Common myeloid progenitor, CD34-positive (primary cell): ENCODE data around the gene GPS2.

Experiments used
- CTCF ChIA-PET: fragments of 350-600 bp; sonication (Branson Sonifier 250); formaldehyde crosslinking; loops from one replicate; lab custom pipeline; 2021; ENCODE audit warnings: antibody characterized with exemption; lab: Charles Lee
- POLR2A ChIA-PET: fragments of 350-600 bp; sonication (Branson Sonifier 250); formaldehyde crosslinking; loops from one replicate; lab custom pipeline; 2021; ENCODE audit warnings: antibody characterized with exemption; lab: Charles Lee
- DNase-seq, 3 donors: peaks; one replicate each; pipeline versions ENCODE4 v3.0.0 to v3.0.0-alpha.2; 2013
- H3K27ac ChIP-seq, 2 experiments: 1 replicate in 1 of 2; 2 replicates in 1 of 2; pipeline ENCODE4 v1.7.0; 2013; ENCODE audit warnings: inconsistent platforms in 2 of 2, low read length in 2 of 2, mild to moderate bottlenecking in 2 of 2, low read depth in 1 of 2, moderate library complexity in 1 of 2; ENCODE audit not compliant: severe bottlenecking in 2 of 2, insufficient read depth in 1 of 2, poor library complexity in 1 of 2
- H3K27me3 ChIP-seq, 5 experiments: replicated peaks in 2 of 5; 1 replicate in 3 of 5; 2 replicates in 2 of 5; pipeline versions ENCODE4 v1.6.1 to v1.7.0; 2013; ENCODE audit warnings: low read length in 4 of 5, mild to moderate bottlenecking in 2 of 5, moderate library complexity in 2 of 5, inconsistent platforms in 1 of 5; ENCODE audit not compliant: insufficient read depth in 5 of 5, control insufficient read depth in 4 of 5
- H3K36me3 ChIP-seq, 4 experiments: 1 replicate in 2 of 4; 2 replicates in 2 of 4; pipeline versions ENCODE4 v1.6.1 to v1.7.0; 2013; ENCODE audit warnings: low read length in 3 of 4, control low read depth in 1 of 4, mild to moderate bottlenecking in 1 of 4; ENCODE audit not compliant: control insufficient read depth in 4 of 4, insufficient read depth in 4 of 4
- H3K4me1 ChIP-seq, 4 experiments: 1 replicate in 3 of 4; 2 replicates in 1 of 4; pipeline versions ENCODE4 v1.6.1 to v1.7.1; 2013; ENCODE audit warnings: low read length in 3 of 4, mild to moderate bottlenecking in 3 of 4, control low read depth in 1 of 4, inconsistent platforms in 1 of 4, moderate library complexity in 1 of 4; ENCODE audit not compliant: control insufficient read depth in 4 of 4, insufficient read depth in 4 of 4; ENCODE audit errors: control extremely low read depth in 1 of 4
- H3K4me3 ChIP-seq, 7 experiments: 1 replicate in 4 of 7; 2 replicates in 3 of 7; pipeline versions ENCODE4 v1.5.1 to v1.7.0; 2013; ENCODE audit warnings: mild to moderate bottlenecking in 7 of 7, low read length in 6 of 7, moderate library complexity in 6 of 7, inconsistent platforms in 2 of 7, low read depth in 2 of 7, control low read depth in 1 of 7; ENCODE audit not compliant: insufficient read depth in 4 of 7, control insufficient read depth in 1 of 7; ENCODE audit errors: extremely low read depth in 1 of 7
- H3K9me3 ChIP-seq, 5 experiments: 1 replicate in 4 of 5; 2 replicates in 1 of 5; pipeline versions ENCODE4 v1.6.1 to v1.7.1; 2013; ENCODE audit warnings: low read length in 4 of 5, mild to moderate bottlenecking in 2 of 5, inconsistent platforms in 1 of 5, low read depth in 1 of 5, moderate library complexity in 1 of 5; ENCODE audit not compliant: control insufficient read depth in 4 of 5, insufficient read depth in 2 of 5; ENCODE audit errors: control extremely low read depth in 1 of 5
- WGBS: methylation state at CpG from one replicate; pipeline ENCODE4 v1.1.5; 2013; ENCODE audit not compliant: insufficient coverage; 5-methylcytosine and 5-hydroxymethylcytosine counted together

The GPS2 gene

GRCh38 chr17:7355573-7355972 is 40.4 kb upstream of the GPS2 start:
- ChIA-PET CTCF (interaction anchor here (0.5 to 4.4 kb wide), 34 partner anchors 11 to 332 kb away, joined by 3 to 28 read pairs (median 4); partner anchors contain the start of genes GPS2, NEURL4, NLGN2 and POLR2A), POLR2A (interaction anchor here (0.5 to 1.7 kb wide), 4 partner anchors 17 to 129 kb away, joined by 3 to 6 read pairs (median 4); partner anchors contain the start of gene POLR2A)
- WGBS: 94% methylated on average over 5 of the region's 8 CpGs
- Histone ChIP-seq H3K9me3 (no peaks in the 10 kb centered on the region), H3K4me1 (peaks cover 0 to 26% (median 10%) of the 10 kb centered on the region in 4 experiments), H3K36me3 (peaks cover 0 to 18% (median 0%) of the 10 kb centered on the region in 4 experiments), H3K27me3 (no peaks in the 10 kb centered on the region), H3K27ac (no peak overlapping the region), H3K4me3 (no peak overlapping the region)
- no peak for DNase-seq

- Histone ChIP-seq H3K27me3 (no peaks in the 10 kb centered on the region), H3K9me3 (no peaks in the 10 kb centered on the region), H3K4me3 (no peak within 1 kb of the TSS), H3K27ac (no peak within 1 kb of the TSS), H3K4me1 (peaks cover 0 to 30% (median 12%) of the 10 kb centered on the region in 4 experiments), H3K36me3 (peaks cover 0 to 18% (median 0%) of the 10 kb centered on the region in 4 experiments)
- 76% methylated on average over 9 of the region's 10 CpGs for WGBS
- no peak for DNase-seq
- POLR2A ChIA-PET: interaction anchor here (0.7 to 1.2 kb wide), 2 partner anchors 18 to 115 kb away, joined by 3 read pairs; no protein-coding TSS in a partner anchor
- CTCF ChIA-PET: interaction anchor here (0.8 to 4.4 kb wide), 25 partner anchors 10 to 332 kb away, joined by 3 to 28 read pairs (median 4); partner anchors contain the start of genes GPS2, NEURL4, PLSCR3 and POLR2A
Measured at GRCh38 chr17:7355053-7355452, 39.9 kb upstream of the GPS2 start, which contains the start of gene TMEM95. Gene TMEM95, plus strand, starts transcription at chr17:7355156. Its CDS starts 49 bp downstream, at chr17:7355205.

- Histone ChIP-seq H3K4me3 (no peak overlapping the region), H3K27ac (no peak overlapping the region), H3K36me3 (peaks cover 0 to 24% (median 0%) of the 10 kb centered on the region in 4 experiments), H3K9me3 (no peaks in the 10 kb centered on the region), H3K4me1 (peaks cover 0 to 35% (median 14%) of the 10 kb centered on the region in 4 experiments), H3K27me3 (no peaks in the 10 kb centered on the region)
- no peak for DNase-seq
- ChIA-PET POLR2A (interaction anchor here (0.5 to 1.2 kb wide), 3 partner anchors 19 to 163 kb away, joined by 3 read pairs; no protein-coding TSS in a partner anchor), CTCF (interaction anchor here (0.9 to 4.4 kb wide), 18 partner anchors 8 to 323 kb away, joined by 3 to 28 read pairs (median 4); partner anchors contain the start of genes GPS2, PLSCR3, SENP3 and SPEM2)
- WGBS: 80% methylated on average over 4 of the region's 9 CpGs
Measured at GRCh38 chr17:7354262-7354843, 39.2 kb upstream of the GPS2 start.

- POLR2A ChIA-PET: no interaction called here
- Histone ChIP-seq H3K9me3 (no peaks in the 10 kb centered on the region), H3K27ac (no peak overlapping the region), H3K27me3 (no peaks in the 10 kb centered on the region), H3K4me3 (peak overlapping the region in 3 of 7 experiments; percentile 63 to 85 (median 83)), H3K4me1 (peaks cover 0 to 35% (median 14%) of the 10 kb centered on the region in 4 experiments), H3K36me3 (peaks cover 5 to 36% (median 10%) of the 10 kb centered on the region in 4 experiments)
- CTCF ChIA-PET: interaction anchor here (0.8 to 4.4 kb wide), 13 partner anchors 8 to 322 kb away, joined by 3 to 28 read pairs (median 4); partner anchors contain the start of genes SENP3, SPEM2 and TMEM102
- WGBS: 94% methylated on average over 30 of the region's 37 CpGs
- no peak for DNase-seq
Measured at GRCh38 chr17:7352910-7353635, 37.9 kb upstream of the GPS2 start.

GRCh38 chr17:7352503-7352889 is 37.3 kb upstream of the GPS2 start:
- Histone ChIP-seq H3K9me3 (no peaks in the 10 kb centered on the region), H3K4me3 (peak overlapping the region in 6 of 7 experiments; percentile 52 to 85 (median 74)), H3K27ac (peak overlapping the region in 1 of 2 experiments; percentile 25), H3K36me3 (peaks cover 6 to 41% (median 13%) of the 10 kb centered on the region in 4 experiments), H3K4me1 (peaks cover 0 to 35% (median 14%) of the 10 kb centered on the region in 4 experiments), H3K27me3 (no peaks in the 10 kb centered on the region)
- CTCF ChIA-PET: interaction anchor here (0.8 to 4.4 kb wide), 3 partner anchors 15 to 209 kb away, joined by 4 to 15 read pairs (median 6); partner anchors contain the start of genes SENP3 and SPEM2
- POLR2A ChIA-PET: no interaction called here
- WGBS: 24% methylated on average over 9 of the region's 10 CpGs
- DNase-seq: no peak

GRCh38 chr17:7351665-7352502 is 36.7 kb upstream of the GPS2 start, which contains the start of gene KCTD11:
Gene KCTD11, plus strand, starts transcription at chr17:7352162.
- no peaks in the 10 kb centered on the region for H3K27me3 ChIP-seq
- H3K4me1 ChIP-seq: peaks cover 0 to 35% (median 14%) of the 10 kb centered on the region in 4 experiments
- peaks cover 8 to 47% (median 18%) of the 10 kb centered on the region in 4 experiments for H3K36me3 ChIP-seq
- peak within 1 kb of the TSS in 6 of 7 experiments; percentile 52 to 85 (median 74) for H3K4me3 ChIP-seq
- H3K9me3 ChIP-seq: no peaks in the 10 kb centered on the region
- ChIA-PET POLR2A (interaction anchor here (1.1 kb wide), 1 partner anchor 16 kb away, joined by 4 read pairs; the partner anchor contains the start of gene ACAP1), CTCF (interaction anchor here (0.7 to 18.5 kb wide), 4 partner anchors 15 to 131 kb away, joined by 3 to 314 read pairs (median 25); partner anchors contain the start of genes ACAP1 and NEURL4)
- peak within 1 kb of the TSS in 1 of 2 experiments; percentile 49 for H3K27ac ChIP-seq
- peak in 2 of 3 donors; percentile 26 to 57 for DNase-seq
- under 1% methylated on average over 56 of the region's 91 CpGs for WGBS
